MCF 10A (cell line): Measurements from ENCODE around the gene SLC24A3. TPM values are rescaled to one million over a fixed set of nuclear protein-coding genes. Genes with fewer than 3 reads are reported as not detected.

ENCODE experiments used
- BruUV-seq: library from RNA; stranded (reverse); fragments of 400-500 nt; replicated peaks from 2 replicates; lab custom pipeline; 2021; lab: Mats Ljungman, UMichigan
- CTCF ChIA-PET: fragments of 300-600 bp; sonication (Branson Sonifier 250); formaldehyde crosslinking; extraction: SDS; loops from one replicate; lab custom pipeline; 2021; ENCODE audit warnings: antibody characterized with exemption, inconsistent platforms; lab: Yijun Ruan, JAX
- POLR2A ChIA-PET: fragments of 300-600, 350-650 bp; sonication (Branson Sonifier 250); formaldehyde crosslinking; extraction: SDS; loops from one replicate; lab custom pipeline; 2020; ENCODE audit warnings: antibody characterized with exemption, inconsistent platforms; lab: Yijun Ruan, JAX
- DNase-seq: peaks from one replicate; pipeline ENCODE4 v3.0.0-alpha.2; 2018; ENCODE audit not compliant: unreplicated experiment
- H3K27ac Mint-ChIP-seq: one replicate; pipeline ENCODE4 v1.8.0; 2022; ENCODE audit warnings: mild to moderate bottlenecking, low read depth, mixed read lengths; ENCODE audit not compliant: unreplicated experiment
- H3K27me3 Mint-ChIP-seq: one replicate; pipeline ENCODE4 v1.8.0; 2022; ENCODE audit warnings: mixed read lengths; ENCODE audit not compliant: insufficient read depth, unreplicated experiment
- H3K36me3 Mint-ChIP-seq: one replicate; pipeline ENCODE4 v1.8.0; 2022; ENCODE audit warnings: mild to moderate bottlenecking, moderate library complexity, mixed read lengths; ENCODE audit not compliant: insufficient read depth, unreplicated experiment
- H3K4me1 Mint-ChIP-seq: one replicate; pipeline ENCODE4 v1.8.0; 2022; ENCODE audit warnings: mixed read lengths; ENCODE audit not compliant: insufficient read depth, unreplicated experiment
- H3K4me3 Mint-ChIP-seq: one replicate; pipeline ENCODE4 v1.8.0; 2022; ENCODE audit warnings: mild to moderate bottlenecking, moderate library complexity, mixed read lengths; ENCODE audit not compliant: unreplicated experiment
- H3K9me3 Mint-ChIP-seq: one replicate; pipeline ENCODE4 v1.8.0; 2022; ENCODE audit warnings: mixed read lengths; ENCODE audit not compliant: unreplicated experiment
- CTCF ChIP-seq: fragments of 200-600 bp; IDR thresholded peaks from one replicate; pipeline ENCODE4 v1.8.0; 2022; ENCODE audit warnings: antibody characterized with exemption, mild to moderate bottlenecking; ENCODE audit not compliant: unreplicated experiment
- intact Hi-C: fragments of 100-400 bp; cut with micrococcal nuclease; formaldehyde crosslinking; loops from 2 replicates; pipeline ENCODE4 v1.14.1; 2022
- total RNA-seq: library from RNA; stranded (reverse); gene quantifications from 2 replicates; pipeline ENCODE4 v1.2.3, GENCODE V29; 2022

SLC24A3 gene
- total RNA-seq, 1 experiment from 2014 or later, result not detected

DNA sequence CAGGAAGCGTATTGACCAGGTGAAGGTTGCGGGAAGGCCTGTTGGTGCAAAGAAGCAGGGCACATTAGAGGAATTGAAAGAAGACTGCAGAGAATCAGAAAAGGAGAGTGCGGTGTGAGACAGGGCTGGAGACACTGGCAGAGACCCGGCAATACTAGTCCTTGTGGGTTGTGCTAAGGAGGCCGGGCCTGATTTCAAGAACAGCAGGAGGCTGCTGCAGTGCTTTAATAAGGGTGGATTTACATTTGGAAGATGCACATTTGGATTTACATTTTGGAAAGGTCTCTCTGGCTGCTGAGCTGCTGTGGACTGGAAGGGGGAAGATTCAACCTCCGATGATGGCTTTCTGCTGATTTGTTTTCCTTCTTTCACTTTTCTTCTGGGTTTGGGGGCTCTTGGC, 167.8 kb downstream of the SLC24A3 start:
- no peak overlapping the region for H3K4me3 Mint-ChIP-seq
- H3K36me3 Mint-ChIP-seq, result no peaks in the 10 kb centered on the region
- intact Hi-C loops, result no loop called here
- no peak for TF ChIP-seq CTCF
- no peak for DNase-seq
- POLR2A ChIA-PET, result no interaction called here
- BruUV-seq, result no TSS peak
- no peak overlapping the region for H3K27ac Mint-ChIP-seq
- H3K27me3 Mint-ChIP-seq, result no peaks in the 10 kb centered on the region
- H3K4me1 Mint-ChIP-seq, result no peaks in the 10 kb centered on the region
- peaks cover 8% of the 10 kb centered on the region for H3K9me3 Mint-ChIP-seq
- CTCF ChIA-PET, result no interaction called here

GRCh38 chr20:19381947-19382346, 169.5 kb downstream of the SLC24A3 start:
- no peaks in the 10 kb centered on the region for H3K36me3 Mint-ChIP-seq
- POLR2A ChIA-PET, result no interaction called here
- no peak for TF ChIP-seq CTCF
- H3K27ac Mint-ChIP-seq, result no peak overlapping the region
- CTCF ChIA-PET, result no interaction called here
- no TSS peak for BruUV-seq
- intact Hi-C loops, result no loop called here
- H3K4me3 Mint-ChIP-seq, result no peak overlapping the region
- no peaks in the 10 kb centered on the region for H3K4me1 Mint-ChIP-seq
- DNase-seq, result no peak
- peaks cover 1% of the 10 kb centered on the region for H3K9me3 Mint-ChIP-seq
- no peaks in the 10 kb centered on the region for H3K27me3 Mint-ChIP-seq

GRCh38 chr20:19382386-19383340, 170.2 kb downstream of the SLC24A3 start:
- ChIA-PET POLR2A (interaction anchor here (0.7 kb wide), 1 partner anchor 13 kb away, joined by 3 read pairs; no protein-coding TSS in a partner anchor), CTCF (no interaction called here)
- no peak for TF ChIP-seq CTCF
- Mint-ChIP-seq H3K27me3 (no peaks in the 10 kb centered on the region), H3K27ac (no peak overlapping the region), H3K4me1 (no peaks in the 10 kb centered on the region), H3K4me3 (no peak overlapping the region), H3K36me3 (no peaks in the 10 kb centered on the region), H3K9me3 (peaks cover 7% of the 10 kb centered on the region)
- DNase-seq, result no peak
- intact Hi-C loops, result no loop called here
- no TSS peak for BruUV-seq

DNA sequence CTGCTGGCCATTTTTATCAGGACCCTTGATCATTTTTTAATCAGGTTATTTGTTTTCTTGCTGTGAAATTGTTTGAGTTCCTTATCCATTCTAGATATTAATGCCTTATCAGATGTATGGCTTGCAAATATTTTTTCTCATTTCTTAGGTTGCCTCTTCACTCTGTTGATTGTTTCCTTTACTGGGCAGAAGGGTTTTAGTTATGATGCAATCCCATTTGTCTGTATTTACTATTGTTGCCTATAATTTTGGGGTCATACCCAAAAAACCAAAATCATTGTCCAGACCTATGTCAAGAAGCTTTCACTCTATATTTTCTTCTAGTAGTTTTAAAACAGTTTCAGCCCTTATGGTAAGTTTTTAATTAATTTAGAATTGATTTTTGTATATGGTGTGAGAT, 172.5 kb downstream of the SLC24A3 start:
- POLR2A ChIA-PET, result no interaction called here
- no peak overlapping the region for H3K4me3 Mint-ChIP-seq

More for the DNA sequence above, 172.5 kb downstream of the SLC24A3 start:
- Mint-ChIP-seq H3K4me1 (no peaks in the 10 kb centered on the region), H3K27ac (no peak overlapping the region), H3K9me3 (peaks cover 21% of the 10 kb centered on the region), H3K27me3 (no peaks in the 10 kb centered on the region), H3K36me3 (no peaks in the 10 kb centered on the region)
- TF ChIP-seq CTCF, result no peak
- intact Hi-C loops, result no loop called here
- BruUV-seq, result no TSS peak
- CTCF ChIA-PET, result interaction anchor here (0.7 kb wide), 1 partner anchor 229 kb away, joined by 6 read pairs; no protein-coding TSS in a partner anchor
- DNase-seq, result no peak
